Erythroblast (primary cell): ENCODE data around the gene PTPRT.

Experiments
- GATA1 ChIP-seq: IDR thresholded peaks from 2 replicates; pipeline ENCODE4 v1.6.1; 2011; ENCODE audit warnings: low read depth, mild to moderate bottlenecking, control low read depth, low read length, moderate library complexity
- POLR2A ChIP-seq: IDR thresholded peaks from 2 replicates; pipeline ENCODE4 v1.6.1; 2011; ENCODE audit warnings: mild to moderate bottlenecking, low read length

GRCh38 chr20:42779216-42779615, 410.5 kb downstream of the PTPRT start:
- TF ChIP-seq POLR2A (no peak), GATA1 (no peak)
